ENCODE results near the gene GPR183.

Gene GPR183

DNA sequence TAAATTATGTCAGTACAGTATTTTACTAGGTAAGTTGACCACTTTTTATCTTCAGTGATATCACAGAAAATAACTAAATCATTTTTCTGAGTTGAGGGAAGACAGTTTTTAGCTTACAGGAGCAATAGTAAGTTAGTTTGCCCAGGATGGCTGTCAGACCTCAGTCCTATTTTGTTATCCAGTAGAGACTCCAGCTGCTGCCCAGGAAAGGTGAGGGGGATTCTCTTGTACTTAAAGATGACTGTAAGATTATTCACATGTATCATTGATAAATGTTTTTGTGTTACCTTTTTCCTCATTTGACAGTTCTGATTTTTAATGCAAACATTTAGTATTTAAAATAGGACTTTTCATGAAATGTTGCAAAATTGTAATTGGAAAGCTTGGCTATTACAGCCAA lies 14.5 kb upstream of the GPR183 start:
- DNase-seq (ENCODE audit: insufficient read length) (no peak), FAIRE-seq (peak; percentile 30)
- TF ChIP-seq POLR2AphosphoS5 (IDR thresholded peaks at IDR 0.05; ENCODE audit: low read depth, low read length) (no peak), POLR2A (IDR thresholded peaks at IDR 0.05; ENCODE audit: low read depth, low read length) (no peak), TAF1 (IDR thresholded peaks at IDR 0.05; ENCODE audit: borderline replicate concordance, low read depth, low read length) (no peak)

- no peak for DNase-seq (ENCODE audit: insufficient read length)
- FAIRE-seq, result no peak
- no peak for TF ChIP-seq TAF1 (IDR thresholded peaks at IDR 0.05; ENCODE audit: borderline replicate concordance, low read depth, low read length)
- TF ChIP-seq POLR2AphosphoS5 (IDR thresholded peaks at IDR 0.05; ENCODE audit: low read depth, low read length), result no peak
- TF ChIP-seq POLR2A (IDR thresholded peaks at IDR 0.05; ENCODE audit: low read depth, low read length), result no peak
Observed at GRCh38 chr13:99320693-99321481, 13.7 kb upstream of the GPR183 start.

DNA sequence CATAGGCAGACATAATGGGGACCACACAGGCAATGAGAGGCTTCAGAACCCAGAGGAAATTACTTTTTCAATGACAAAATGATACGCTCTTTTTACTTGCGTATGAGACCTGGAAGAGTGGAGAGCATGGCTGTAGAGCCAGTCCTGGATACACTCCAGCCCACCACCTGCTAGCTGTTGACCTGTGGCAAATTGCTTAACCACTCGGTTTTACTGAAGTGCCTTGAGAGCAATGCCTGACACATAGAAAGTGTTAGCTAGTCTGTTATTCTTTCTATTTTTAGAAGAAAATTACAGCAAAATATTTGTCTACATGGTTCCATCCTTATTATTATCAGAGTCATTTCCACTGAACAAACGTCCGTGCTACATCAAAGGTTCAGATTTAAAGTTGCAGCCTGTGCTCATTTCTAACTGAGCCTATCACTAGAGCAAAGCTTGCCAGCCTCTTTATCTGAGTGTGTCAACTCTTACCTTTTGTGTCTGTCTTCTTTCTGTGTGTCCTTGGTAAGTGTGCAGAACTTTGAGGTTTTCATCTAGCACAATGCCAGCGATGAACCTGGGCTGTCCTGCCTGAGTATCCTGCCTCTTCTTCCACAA lies 9.6 kb upstream of the GPR183 start:
- FAIRE-seq (no peak), DNase-seq (ENCODE audit: insufficient read length) (no peak)
- TF ChIP-seq POLR2AphosphoS5 (IDR thresholded peaks at IDR 0.05; ENCODE audit: low read depth, low read length), result no peak
- TF ChIP-seq TAF1 (IDR thresholded peaks at IDR 0.05; ENCODE audit: borderline replicate concordance, low read depth, low read length), result no peak

GRCh38 chr13:99316224-99316623 lies 9.0 kb upstream of the GPR183 start:
- TF ChIP-seq TAF1 (IDR thresholded peaks at IDR 0.05; ENCODE audit: borderline replicate concordance, low read depth, low read length), result no peak
- no peak for FAIRE-seq

GRCh38 chr13:99315186-99315585 lies 8.0 kb upstream of the GPR183 start:
- DNase-seq (ENCODE audit: insufficient read length), result no peak
- TF ChIP-seq POLR2AphosphoS5 (IDR thresholded peaks at IDR 0.05; ENCODE audit: low read depth, low read length) (no peak), TAF1 (IDR thresholded peaks at IDR 0.05; ENCODE audit: borderline replicate concordance, low read depth, low read length) (no peak), POLR2A (IDR thresholded peaks at IDR 0.05; ENCODE audit: low read depth, low read length) (no peak)
- no peak for FAIRE-seq

More at GRCh38 chr13:99316224-99316623, 9.0 kb upstream of the GPR183 start:
- DNase-seq (ENCODE audit: insufficient read length), result no peak

GRCh38 chr13:99314640-99315176 lies 7.5 kb upstream of the GPR183 start:
- TF ChIP-seq POLR2AphosphoS5 (IDR thresholded peaks at IDR 0.05; ENCODE audit: low read depth, low read length) (no peak), POLR2A (IDR thresholded peaks at IDR 0.05; ENCODE audit: low read depth, low read length) (no peak), TAF1 (IDR thresholded peaks at IDR 0.05; ENCODE audit: borderline replicate concordance, low read depth, low read length) (no peak)
- FAIRE-seq (no peak), DNase-seq (ENCODE audit: insufficient read length) (no peak)

- FAIRE-seq (no peak), DNase-seq (ENCODE audit: insufficient read length) (no peak)
- TF ChIP-seq POLR2A (IDR thresholded peaks at IDR 0.05; ENCODE audit: low read depth, low read length) (no peak), POLR2AphosphoS5 (IDR thresholded peaks at IDR 0.05; ENCODE audit: low read depth, low read length) (no peak), TAF1 (IDR thresholded peaks at IDR 0.05; ENCODE audit: borderline replicate concordance, low read depth, low read length) (no peak)
Observed at GRCh38 chr13:99313941-99314340, 6.7 kb upstream of the GPR183 start.

GRCh38 chr13:99313501-99313900 lies 6.3 kb upstream of the GPR183 start:
- no peak for DNase-seq (ENCODE audit: insufficient read length)
- no peak for FAIRE-seq
- TF ChIP-seq POLR2A (IDR thresholded peaks at IDR 0.05; ENCODE audit: low read depth, low read length), result no peak

DNA sequence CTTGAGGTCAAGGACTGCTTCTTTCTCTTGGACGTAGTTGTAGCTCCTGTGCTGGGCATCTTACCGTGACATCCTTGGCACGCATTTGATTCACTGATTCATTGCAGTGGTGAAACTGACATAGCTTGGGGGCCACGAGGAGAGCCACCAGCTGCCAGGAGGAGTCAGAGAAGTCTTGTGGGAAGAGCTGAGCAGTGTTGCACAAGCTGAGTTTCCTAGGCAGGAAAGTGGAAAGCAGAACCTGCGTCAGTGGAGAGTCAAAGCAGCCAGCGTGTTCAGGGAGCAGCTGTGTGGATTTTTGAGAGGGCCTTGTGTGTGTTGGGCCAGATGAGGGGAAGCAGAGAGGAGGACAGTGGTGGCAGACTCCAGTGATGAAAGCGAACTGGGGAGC lies 5.3 kb upstream of the GPR183 start:
- no peak for DNase-seq (ENCODE audit: insufficient read length)
- no peak for FAIRE-seq
- no peak for TF ChIP-seq POLR2A (IDR thresholded peaks at IDR 0.05; ENCODE audit: low read depth, low read length)
- no peak for TF ChIP-seq TAF1 (IDR thresholded peaks at IDR 0.05; ENCODE audit: borderline replicate concordance, low read depth, low read length)
- no peak for TF ChIP-seq POLR2AphosphoS5 (IDR thresholded peaks at IDR 0.05; ENCODE audit: low read depth, low read length)

- DNase-seq (ENCODE audit: insufficient read length), result no peak
- TF ChIP-seq POLR2AphosphoS5 (IDR thresholded peaks at IDR 0.05; ENCODE audit: low read depth, low read length), result no peak
- no peak for TF ChIP-seq POLR2A (IDR thresholded peaks at IDR 0.05; ENCODE audit: low read depth, low read length)
- no peak for TF ChIP-seq TAF1 (IDR thresholded peaks at IDR 0.05; ENCODE audit: borderline replicate concordance, low read depth, low read length)
- FAIRE-seq, result no peak
Observed at GRCh38 chr13:99311748-99312492, 4.7 kb upstream of the GPR183 start.

GRCh38 chr13:99311137-99311536 lies 3.9 kb upstream of the GPR183 start:
- no peak for DNase-seq (ENCODE audit: insufficient read length)
- peak; percentile 33 for FAIRE-seq
- TF ChIP-seq POLR2AphosphoS5 (IDR thresholded peaks at IDR 0.05; ENCODE audit: low read depth, low read length) (no peak), TAF1 (IDR thresholded peaks at IDR 0.05; ENCODE audit: borderline replicate concordance, low read depth, low read length) (no peak), POLR2A (IDR thresholded peaks at IDR 0.05; ENCODE audit: low read depth, low read length) (no peak)

Data from GM12892 (cell line).